Activated CD4-positive, alpha-beta T cell treated with anti-CD3 and anti-CD28 coated beads, Interleukin-2, Interleukin-6, amounts not matched to agents 100 ng/mL and 50 ng/mL, durations not matched to agents 16 hours and 8 hours (primary cell): ENCODE results near the gene TLX1.
A peak's percentile ranks its signal among the peaks of the same experiment; 100 is the strongest.
"Not testable (repeated sequence)": the region's sequence is repeated elsewhere in the genome, so short reads cannot be mapped to it uniquely, and the experiment has no call there.

Experiments used
- DNase-seq: peaks from one replicate; pipeline ENCODE4 v3.0.0-alpha.2; 2020

The TLX1 gene

DNA sequence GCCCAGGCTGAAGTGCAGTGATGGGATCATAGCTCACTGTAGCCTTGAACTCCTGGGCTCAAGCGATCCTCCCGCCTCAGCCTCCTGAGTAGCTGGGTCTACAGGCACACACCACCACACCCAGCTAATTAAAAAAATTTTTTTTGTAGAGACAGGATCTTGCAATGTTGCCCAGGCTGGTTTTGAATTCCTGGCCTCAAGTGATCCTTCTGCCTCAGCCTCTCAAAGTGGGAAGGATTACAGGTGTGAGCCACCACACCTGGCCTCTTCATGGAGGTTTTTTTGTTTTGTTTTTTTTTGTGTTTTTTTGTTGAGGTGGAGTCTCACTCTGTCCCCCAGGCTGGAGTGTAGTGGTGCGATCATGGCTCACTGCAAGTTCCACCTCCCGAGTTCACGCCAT, 23.4 kb downstream of the TLX1 start:
- DNase-seq = not testable (repeated sequence)

DNA sequence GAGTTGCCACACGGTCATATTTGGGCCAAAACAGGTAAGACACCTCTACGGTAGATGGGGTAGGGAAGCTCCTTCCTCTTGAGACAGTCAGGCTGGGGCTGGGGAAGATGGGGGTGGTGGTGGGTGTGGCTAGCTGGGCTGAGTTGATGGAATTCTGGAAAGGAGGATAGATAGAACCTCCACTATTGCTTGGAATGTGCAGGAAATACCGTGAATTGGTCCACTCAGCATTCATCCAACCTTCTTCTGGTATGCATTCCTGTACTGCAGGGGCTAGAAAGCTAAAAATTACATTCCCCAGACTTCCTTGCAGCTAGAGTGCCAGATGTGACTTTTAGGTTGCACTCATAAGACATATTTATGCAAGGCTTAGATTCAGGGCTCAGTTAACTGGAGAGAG, 24.8 kb downstream of the TLX1 start:
- DNase-seq = no peak

DNA sequence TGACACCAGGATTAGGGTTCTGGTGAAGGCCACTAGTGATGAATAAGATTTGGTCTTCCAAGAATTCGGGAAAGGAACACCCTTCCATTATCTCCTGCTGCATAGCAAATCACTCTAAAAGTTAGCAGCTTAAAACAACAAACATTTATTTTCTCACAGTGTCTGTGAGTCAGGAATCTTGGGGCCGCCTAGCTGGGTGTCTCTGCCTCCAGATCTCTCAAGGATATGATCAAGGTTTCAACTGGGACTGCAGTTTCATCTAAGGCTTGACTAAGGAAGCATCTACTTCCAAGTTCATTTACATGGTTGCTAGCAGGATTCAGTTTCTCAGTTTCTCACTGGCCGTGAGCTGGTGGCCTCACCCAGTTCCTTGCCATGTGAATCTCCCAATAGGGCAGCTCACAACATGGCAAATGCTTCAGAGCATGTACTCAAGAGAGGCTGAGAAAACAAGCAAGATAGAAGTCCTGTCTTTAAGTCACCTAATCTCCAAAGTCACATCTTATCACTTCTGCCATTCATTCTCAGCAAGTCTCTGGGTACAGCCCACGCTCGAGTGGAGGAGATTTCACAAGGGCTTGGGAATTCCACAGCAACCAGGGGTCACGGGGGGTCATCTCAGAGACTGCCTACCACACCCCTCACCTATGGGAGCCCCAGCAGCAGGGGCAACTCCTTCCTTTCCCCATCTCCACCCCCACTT, 26.8 kb downstream of the TLX1 start:
- no peak for DNase-seq

DNA sequence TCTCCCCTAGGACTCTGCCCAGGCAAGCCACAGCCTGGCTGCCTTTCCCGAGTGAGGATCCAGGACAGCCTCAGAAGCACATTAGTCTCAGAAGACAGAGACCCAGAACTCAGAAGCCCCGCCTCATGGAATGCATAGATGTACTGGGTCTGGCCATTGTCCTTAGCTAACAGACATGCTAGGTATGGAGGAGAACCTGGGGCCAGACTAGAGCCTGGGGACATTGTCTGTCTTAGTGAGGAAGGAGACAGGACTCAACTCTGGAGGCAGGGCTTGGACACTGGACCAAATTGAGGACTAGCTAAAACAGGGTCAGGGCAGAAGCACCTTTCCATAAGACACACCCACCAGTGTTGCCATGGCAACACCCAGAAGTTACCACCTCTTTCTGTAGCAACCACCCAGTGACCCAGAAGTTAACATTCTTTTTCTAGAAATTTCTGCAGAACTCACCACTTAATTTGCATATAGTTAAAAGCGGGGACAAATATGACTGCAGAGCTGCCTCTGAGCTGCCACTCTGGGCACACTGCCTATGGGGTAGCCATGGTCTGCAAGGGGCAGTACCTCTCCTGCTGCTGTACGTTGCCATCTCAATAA, 27.5 kb downstream of the TLX1 start:
- DNase-seq = no peak

DNA sequence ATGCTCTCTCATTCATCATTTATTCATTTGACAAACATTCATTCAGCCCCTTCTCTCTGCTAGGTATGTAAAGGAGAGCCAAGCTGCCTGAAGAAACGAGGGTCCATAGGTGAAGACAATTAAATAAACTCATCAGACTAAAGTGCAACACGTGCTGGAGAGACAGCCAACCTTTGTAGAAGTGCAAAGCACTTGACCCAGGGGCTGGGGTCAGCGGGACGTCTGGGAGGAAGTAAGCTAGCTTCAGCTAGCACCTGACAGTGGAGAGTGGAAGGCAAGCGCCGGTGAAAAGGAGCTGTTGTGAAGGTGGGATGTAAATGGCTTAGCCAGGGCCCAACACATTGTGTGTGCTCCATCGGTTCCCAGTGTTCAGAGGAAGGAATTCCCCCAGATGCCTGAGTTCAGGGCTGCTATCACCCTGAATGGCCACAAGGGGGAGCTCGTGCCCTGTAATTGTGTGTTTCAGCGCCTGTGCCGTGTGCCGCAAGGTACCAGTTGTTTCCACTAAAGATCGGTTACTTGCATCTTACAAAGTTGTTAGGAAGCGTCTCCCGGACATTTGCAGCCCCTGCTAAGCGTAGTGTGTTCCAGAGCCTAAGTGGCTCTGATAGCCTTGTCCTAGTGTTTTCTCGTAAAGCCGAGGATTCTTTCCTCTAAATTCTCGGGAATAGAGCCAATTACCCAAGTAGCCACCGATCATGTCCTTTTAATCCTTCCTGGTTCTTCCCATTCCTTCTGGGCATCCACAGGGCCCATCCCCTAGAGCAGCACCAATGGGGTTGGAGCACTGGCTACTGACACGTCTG, 30.6 kb downstream of the TLX1 start:
- DNase-seq = peak; percentile 75

DNA sequence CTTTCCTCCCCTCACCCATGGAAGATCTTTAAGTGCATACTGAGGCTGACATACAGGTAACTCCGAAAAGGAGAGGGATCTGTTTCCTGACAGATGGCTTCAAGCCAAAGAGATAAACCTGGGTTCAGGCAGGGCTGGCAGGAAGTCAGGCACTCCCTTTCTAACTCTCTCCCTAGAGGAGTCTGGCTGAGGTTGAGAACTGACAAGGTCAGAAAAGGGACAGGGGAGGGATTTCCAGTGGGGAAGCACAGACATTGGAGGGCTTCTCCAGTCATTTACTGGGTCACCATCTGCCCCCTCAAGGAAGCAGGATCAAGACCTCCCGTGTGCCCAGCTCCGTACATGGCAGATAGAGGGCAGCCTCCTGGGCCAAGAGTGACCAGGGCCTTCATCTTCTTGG, 31.6 kb downstream of the TLX1 start:
- DNase-seq = no peak

DNA sequence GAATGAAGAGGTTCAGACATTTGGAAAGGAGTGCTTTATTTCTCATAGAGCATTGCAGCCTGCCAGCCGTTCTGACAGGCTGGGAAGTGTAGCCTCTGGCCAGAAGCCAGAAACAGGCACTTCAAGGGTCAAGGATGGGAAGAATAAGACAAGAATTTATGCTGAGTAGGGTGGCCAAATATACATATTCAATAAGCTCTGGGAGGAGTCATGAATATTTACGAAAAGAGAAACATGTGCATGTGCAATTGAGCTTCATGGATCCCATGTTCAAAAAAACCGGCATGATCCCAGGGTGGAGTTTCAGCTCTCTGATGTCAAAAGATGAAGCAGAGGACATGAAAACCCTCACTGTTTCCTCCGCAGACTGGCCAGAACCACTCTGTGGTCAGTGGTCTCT, 32.9 kb downstream of the TLX1 start:
- no peak for DNase-seq

DNA sequence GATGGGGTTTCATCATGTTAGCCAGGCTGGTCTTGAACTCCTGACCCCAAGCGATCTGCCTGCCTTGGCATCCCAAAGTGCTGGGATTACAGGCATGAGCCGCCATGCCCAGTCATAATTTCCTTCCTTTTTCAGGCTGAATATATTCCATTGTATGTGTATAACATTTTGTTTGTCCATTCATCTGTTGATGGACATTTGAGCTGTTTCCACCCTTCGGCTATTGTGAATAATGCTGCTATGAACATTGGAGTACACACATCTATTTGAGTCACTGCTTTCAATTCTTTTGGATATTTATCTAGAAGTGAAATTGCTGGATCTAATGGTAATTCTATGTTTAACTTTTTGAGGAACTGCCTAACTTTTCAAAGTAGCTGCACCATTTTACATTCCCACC, 34.6 kb downstream of the TLX1 start:
- DNase-seq = no peak

DNA sequence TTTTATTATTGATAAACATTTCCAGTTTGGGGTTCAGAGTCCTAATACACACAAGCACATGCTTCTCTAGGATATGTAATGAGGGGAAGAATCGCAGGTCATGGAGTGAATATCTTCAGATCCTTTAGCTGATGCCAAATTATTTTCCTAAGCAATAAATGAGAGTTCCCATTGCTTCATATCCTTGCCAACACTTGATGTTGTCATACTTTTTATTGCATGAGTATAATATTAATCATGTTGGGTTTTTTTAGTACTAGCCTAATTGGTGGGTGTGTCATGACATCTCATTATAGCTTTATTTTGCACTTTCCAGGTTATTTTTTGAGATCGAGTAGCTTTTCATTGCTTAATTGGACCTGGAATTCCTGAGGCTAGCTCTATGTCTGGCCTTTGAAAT, 35.3 kb downstream of the TLX1 start:
- DNase-seq = no peak

DNA sequence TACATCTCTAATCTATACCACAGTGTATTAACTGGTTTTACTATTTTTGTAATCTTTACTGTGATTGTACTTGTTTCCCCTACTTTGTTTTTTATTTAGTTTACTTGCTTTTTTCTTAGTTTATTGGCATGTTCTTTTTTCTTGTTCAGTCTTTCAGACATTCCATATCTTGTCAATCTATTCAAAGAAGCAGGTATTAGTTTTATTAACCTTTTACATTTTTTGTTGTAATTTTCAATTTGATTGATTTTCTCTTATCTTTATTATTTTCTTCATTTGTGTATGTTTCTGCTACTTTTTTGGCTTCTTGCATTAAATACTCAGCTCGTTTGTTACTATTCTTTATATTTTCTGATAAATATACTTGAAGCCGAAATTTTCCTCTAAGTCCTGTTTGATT, 41.6 kb downstream of the TLX1 start:
- DNase-seq = no peak

DNA sequence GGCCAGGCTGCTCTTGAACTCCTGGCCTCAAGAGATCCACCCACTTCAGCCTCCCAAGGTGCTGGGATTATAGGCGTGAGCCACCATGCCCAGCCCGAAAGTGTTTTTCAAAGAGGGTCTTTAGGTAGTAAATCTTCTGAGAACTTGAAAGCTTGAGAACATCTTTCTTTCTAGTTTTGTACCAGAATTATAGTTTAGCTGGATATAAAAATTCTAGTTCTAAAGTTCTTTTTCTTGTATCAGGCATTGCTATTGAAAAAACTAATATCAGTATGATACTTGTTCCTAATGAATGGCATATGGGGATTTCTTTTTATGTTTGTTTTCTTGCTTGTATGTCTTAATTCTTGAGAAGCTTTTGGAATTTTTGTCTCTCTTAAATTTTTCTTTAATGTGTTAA, 43.2 kb downstream of the TLX1 start:
- DNase-seq = no peak

DNA sequence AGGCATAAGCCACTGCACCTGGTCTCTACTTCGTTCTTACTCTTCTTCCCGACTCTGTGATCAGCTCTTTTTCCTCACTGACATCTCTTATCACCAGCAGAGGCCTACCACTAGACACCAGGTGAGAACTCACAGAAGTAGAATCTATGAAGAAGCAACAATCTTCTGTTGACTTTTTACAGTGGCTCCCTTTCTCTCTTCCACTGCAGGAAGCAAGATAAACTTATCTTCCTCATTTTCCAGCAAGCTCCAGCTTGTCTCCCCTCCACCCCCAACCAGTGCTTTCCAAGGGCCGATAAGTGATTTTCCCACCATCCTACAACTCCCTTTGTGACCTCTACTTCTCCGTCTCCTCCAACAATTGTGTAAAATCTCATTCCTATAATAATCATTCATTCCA, 45.5 kb downstream of the TLX1 start:
- no peak for DNase-seq

DNA sequence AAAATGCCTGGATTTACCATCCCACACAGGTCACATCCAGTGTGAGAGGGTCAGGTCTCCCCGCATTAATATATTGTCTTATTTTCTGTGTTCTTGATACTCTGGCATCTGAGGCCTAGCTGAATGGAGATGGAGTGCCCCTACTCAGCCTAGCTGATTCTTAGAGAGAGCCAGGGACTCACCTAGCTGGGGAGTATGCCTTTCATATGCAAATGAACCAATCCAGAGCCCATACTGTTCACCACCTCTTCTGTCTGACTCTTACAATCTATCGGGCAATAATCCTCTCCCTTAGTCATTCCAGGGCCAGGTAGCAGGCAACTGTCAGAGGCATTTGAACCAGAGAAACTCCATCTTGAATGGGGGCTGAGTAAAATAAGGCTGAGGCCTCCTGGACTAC, 51.8 kb downstream of the TLX1 start:
- DNase-seq = no peak

DNA sequence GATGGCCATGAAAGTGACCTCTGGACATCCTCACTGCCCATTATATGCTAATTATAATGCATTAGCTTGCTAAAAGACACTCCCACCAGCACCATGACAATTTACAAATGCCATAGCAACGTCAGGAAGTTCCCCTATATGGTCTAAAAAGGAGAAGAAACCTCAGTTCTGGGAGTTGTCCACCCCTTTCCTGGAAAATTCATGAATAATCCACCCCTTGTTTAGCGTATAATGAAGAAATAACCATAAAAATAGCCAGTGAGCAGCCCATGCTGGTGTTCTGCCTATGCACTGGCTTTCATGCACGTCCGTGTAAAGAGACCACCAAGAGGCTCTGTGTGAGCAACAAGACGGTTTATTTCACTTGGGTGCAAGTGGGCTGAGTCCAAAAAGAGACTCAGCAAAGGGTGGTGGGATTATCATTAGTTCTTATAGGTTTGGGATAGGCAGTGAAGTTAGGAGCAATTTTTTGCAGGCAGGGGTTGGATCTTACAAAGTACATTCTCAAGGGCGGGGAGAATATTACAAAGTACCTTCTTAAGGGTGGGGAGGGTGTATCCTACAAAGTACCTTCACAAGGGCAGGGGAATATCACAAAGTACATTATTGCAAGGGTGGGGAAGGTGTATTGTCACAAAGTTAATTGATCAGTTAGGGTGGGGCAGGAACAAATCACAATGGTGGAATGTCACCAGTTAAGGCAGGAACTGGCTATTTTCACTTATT, 52.5 kb downstream of the TLX1 start:
- DNase-seq = no peak
